ENCODE results near the gene HYAL1.

HYAL1 gene

DNA sequence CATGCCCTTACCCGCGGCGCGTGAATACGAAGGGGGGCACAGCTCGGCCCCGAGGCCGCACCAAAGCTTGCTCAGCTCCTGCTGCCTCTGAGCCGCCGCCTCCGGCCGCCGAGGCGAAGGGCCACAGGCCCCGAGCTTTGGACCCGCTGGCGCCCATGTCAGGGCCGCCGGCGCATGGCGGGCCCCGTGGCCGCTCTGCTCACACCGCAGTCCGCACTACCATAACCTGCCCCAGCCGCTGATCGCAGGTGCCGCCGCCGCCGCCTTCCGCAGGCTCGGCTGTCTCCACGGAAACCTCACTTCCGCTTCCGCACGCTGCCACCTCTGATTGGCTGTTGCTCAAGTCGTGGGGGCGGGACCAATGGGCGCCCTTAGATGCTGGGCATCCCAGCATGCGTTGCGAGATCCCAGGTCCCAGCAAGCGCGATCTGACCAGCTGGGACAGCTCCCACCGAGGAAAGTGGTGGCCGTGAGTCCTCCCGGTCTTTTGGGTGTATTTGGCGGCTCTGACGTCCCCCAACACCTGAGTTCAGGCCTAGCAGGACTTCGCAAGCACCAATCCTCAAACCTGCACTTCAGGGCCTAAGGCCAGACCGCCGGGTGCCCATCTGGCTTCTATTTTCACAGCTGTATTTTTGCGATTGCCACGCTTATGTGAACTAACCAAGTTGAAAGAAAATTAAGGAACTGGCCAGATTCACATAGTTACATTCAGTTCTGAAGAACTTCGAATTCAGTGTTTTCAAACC, 24.7 kb upstream of the HYAL1 start, which contains the start of gene TUSC2:
TUSC2 (minus strand) TSS at position 281 of the 749 bp plus-strand sequence; CDS start at position 157, 124 bp downstream.
- peak; percentile 93 for ATAC-seq
- TF ChIP-seq TCF4 (CRISPR knock-in tag; IDR thresholded peaks at IDR 0.05; ENCODE audit: borderline replicate concordance), result 0 out of 2 replicates have a peak, but pooled peaks have one; percentile 38
- TF ChIP-seq, protein P1, sequence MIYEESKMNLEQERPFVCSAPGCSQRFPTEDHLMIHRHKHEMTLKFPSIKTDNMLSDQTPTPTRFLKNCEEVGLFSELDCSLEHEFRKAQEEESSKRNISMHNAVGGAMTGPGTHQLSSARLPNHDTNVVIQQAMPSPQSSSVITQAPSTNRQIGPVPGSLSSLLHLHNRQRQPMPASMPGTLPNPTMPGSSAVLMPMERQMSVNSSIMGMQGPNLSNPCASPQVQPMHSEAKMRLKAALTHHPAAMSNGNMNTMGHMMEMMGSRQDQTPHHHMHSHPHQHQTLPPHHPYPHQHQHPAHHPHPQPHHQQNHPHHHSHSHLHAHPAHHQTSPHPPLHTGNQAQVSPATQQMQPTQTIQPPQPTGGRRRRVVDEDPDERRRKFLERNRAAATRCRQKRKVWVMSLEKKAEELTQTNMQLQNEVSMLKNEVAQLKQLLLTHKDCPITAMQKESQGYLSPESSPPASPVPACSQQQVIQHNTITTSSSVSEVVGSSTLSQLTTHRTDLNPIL (CRISPR knock-in tag; IDR thresholded peaks at IDR 0.05; ENCODE audit: low read depth), result no peak

GRCh38 chr3:50327129-50327528, 23.8 kb upstream of the HYAL1 start:
- TF ChIP-seq, protein P2, sequence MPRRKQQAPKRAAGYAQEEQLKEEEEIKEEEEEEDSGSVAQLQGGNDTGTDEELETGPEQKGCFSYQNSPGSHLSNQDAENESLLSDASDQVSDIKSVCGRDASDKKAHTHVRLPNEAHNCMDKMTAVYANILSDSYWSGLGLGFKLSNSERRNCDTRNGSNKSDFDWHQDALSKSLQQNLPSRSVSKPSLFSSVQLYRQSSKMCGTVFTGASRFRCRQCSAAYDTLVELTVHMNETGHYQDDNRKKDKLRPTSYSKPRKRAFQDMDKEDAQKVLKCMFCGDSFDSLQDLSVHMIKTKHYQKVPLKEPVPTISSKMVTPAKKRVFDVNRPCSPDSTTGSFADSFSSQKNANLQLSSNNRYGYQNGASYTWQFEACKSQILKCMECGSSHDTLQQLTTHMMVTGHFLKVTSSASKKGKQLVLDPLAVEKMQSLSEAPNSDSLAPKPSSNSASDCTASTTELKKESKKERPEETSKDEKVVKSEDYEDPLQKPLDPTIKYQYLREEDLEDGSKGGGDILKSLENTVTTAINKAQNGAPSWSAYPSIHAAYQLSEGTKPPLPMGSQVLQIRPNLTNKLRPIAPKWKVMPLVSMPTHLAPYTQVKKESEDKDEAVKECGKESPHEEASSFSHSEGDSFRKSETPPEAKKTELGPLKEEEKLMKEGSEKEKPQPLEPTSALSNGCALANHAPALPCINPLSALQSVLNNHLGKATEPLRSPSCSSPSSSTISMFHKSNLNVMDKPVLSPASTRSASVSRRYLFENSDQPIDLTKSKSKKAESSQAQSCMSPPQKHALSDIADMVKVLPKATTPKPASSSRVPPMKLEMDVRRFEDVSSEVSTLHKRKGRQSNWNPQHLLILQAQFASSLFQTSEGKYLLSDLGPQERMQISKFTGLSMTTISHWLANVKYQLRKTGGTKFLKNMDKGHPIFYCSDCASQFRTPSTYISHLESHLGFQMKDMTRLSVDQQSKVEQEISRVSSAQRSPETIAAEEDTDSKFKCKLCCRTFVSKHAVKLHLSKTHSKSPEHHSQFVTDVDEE (CRISPR knock-in tag; IDR thresholded peaks at IDR 0.05), result no peak

DNA sequence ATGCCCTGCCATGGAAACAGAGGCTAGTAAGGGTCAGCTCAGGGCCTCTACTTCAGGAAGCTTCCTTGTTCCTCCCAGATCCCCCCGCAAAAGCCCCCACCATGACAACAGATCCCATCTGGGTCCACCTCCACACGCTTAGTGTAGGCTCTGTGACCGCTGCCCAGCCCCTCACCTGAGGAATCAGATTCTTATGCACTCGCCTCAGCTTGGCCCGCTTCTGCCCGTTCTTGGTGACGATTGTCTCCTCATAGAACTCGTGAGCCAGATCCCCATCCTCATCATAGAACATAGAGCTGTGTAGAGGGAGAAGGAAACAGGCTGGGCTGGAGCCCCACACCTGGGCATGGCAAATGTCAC, 22.8 kb upstream of the HYAL1 start:
- ATAC-seq, result no peak
- no peak for TF ChIP-seq TOX (CRISPR knock-in tag; IDR thresholded peaks at IDR 0.05; ENCODE audit: borderline replicate concordance)

More at GRCh38 chr3:50327129-50327528, 23.8 kb upstream of the HYAL1 start:
- no peak for ATAC-seq

DNA sequence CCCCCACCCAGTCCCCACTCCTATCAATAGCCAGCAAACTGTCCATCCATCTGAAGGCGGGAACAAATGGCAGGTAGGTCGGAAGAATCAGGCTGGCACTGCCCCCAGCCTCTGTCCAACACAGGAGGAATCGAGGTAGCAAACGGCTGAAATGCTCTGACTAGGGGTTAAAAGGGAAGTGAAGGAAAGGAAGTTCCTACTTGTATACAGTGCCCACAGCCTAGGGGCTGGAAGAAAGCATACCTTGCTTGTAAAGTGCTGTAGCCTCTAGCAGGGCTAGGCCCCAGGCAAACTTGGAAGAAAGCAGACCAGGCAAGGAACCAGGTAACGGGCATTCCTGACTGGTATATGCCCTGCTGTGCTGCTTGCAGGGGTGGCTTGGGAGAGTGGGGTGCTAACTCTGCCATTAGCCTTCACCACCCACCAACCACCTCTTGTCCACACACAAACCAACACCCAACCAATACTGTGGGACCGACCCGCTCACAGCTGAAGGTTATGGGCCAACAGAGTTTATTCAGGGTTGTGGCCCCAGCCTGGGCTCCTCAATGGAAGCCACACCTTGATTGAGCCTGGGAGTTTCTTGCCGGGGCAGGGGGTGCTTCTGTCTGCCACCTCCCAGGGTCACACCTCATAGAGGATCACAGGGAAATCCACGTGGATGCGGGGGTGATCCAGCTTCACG, 22.3 kb upstream of the HYAL1 start:
- ATAC-seq, result no peak
- no peak for TF ChIP-seq OSR1 (CRISPR knock-in tag; IDR thresholded peaks at IDR 0.05)
- no peak for TF ChIP-seq TCF4 (CRISPR knock-in tag; IDR thresholded peaks at IDR 0.05; ENCODE audit: borderline replicate concordance)
- TF ChIP-seq, protein P1 (CRISPR knock-in tag; IDR thresholded peaks at IDR 0.05; ENCODE audit: low read depth), result no peak
- TF ChIP-seq ISL1 (CRISPR knock-in tag; IDR thresholded peaks at IDR 0.05), result no peak
- no peak for TF ChIP-seq ZNF8 (CRISPR knock-in tag; IDR thresholded peaks at IDR 0.05)
- TF ChIP-seq TOX (CRISPR knock-in tag; IDR thresholded peaks at IDR 0.05; ENCODE audit: borderline replicate concordance), result no peak
- no peak for TF ChIP-seq CSDC2 (CRISPR knock-in tag; IDR thresholded peaks at IDR 0.05)
- TF ChIP-seq GLIS3 (CRISPR knock-in tag; IDR thresholded peaks at IDR 0.05), result no peak
- TF ChIP-seq ZNF70 (CRISPR knock-in tag; IDR thresholded peaks at IDR 0.05), result no peak
- TF ChIP-seq, protein P3, sequence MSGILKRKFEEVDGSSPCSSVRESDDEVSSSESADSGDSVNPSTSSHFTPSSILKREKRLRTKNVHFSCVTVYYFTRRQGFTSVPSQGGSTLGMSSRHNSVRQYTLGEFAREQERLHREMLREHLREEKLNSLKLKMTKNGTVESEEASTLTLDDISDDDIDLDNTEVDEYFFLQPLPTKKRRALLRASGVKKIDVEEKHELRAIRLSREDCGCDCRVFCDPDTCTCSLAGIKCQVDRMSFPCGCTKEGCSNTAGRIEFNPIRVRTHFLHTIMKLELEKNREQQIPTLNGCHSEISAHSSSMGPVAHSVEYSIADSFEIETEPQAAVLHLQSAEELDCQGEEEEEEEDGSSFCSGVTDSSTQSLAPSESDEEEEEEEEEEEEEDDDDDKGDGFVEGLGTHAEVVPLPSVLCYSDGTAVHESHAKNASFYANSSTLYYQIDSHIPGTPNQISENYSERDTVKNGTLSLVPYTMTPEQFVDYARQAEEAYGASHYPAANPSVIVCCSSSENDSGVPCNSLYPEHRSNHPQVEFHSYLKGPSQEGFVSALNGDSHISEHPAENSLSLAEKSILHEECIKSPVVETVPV (CRISPR knock-in tag; IDR thresholded peaks at IDR 0.05), result no peak
- TF ChIP-seq ARNTL (CRISPR knock-in tag; IDR thresholded peaks at IDR 0.05; ENCODE audit: borderline replicate concordance, low read depth), result no peak
- TF ChIP-seq BACH2 (CRISPR knock-in tag; IDR thresholded peaks at IDR 0.05; ENCODE audit: borderline replicate concordance), result no peak
- TF ChIP-seq ZFP3 (CRISPR knock-in tag; IDR thresholded peaks at IDR 0.05), result no peak

GRCh38 chr3:50325113-50325480, 21.7 kb upstream of the HYAL1 start:
- no peak for ATAC-seq
- TF ChIP-seq ZNF565 (CRISPR knock-in tag; conservative IDR thresholded peaks at IDR 0.05; ENCODE audit: low read depth) (no peak), ZC3H10 (CRISPR knock-in tag; IDR thresholded peaks at IDR 0.05) (no peak), ZFP30 (CRISPR knock-in tag; IDR thresholded peaks at IDR 0.05) (no peak), ARNTL (CRISPR knock-in tag; IDR thresholded peaks at IDR 0.05; ENCODE audit: borderline replicate concordance, low read depth) (no peak), SNAI2 (CRISPR knock-in tag; IDR thresholded peaks at IDR 0.05) (no peak), ISL1 (CRISPR knock-in tag; IDR thresholded peaks at IDR 0.05) (no peak), CSDC2 (CRISPR knock-in tag; IDR thresholded peaks at IDR 0.05) (no peak), RARB (CRISPR knock-in tag; IDR thresholded peaks at IDR 0.05) (no peak), ZFP3 (CRISPR knock-in tag; IDR thresholded peaks at IDR 0.05) (no peak), TOX (CRISPR knock-in tag; IDR thresholded peaks at IDR 0.05; ENCODE audit: borderline replicate concordance) (no peak), BACH2 (CRISPR knock-in tag; IDR thresholded peaks at IDR 0.05; ENCODE audit: borderline replicate concordance) (no peak), TCF4 (CRISPR knock-in tag; IDR thresholded peaks at IDR 0.05; ENCODE audit: borderline replicate concordance) (no peak), ZNF8 (CRISPR knock-in tag; IDR thresholded peaks at IDR 0.05) (no peak)
- TF ChIP-seq, protein P4, sequence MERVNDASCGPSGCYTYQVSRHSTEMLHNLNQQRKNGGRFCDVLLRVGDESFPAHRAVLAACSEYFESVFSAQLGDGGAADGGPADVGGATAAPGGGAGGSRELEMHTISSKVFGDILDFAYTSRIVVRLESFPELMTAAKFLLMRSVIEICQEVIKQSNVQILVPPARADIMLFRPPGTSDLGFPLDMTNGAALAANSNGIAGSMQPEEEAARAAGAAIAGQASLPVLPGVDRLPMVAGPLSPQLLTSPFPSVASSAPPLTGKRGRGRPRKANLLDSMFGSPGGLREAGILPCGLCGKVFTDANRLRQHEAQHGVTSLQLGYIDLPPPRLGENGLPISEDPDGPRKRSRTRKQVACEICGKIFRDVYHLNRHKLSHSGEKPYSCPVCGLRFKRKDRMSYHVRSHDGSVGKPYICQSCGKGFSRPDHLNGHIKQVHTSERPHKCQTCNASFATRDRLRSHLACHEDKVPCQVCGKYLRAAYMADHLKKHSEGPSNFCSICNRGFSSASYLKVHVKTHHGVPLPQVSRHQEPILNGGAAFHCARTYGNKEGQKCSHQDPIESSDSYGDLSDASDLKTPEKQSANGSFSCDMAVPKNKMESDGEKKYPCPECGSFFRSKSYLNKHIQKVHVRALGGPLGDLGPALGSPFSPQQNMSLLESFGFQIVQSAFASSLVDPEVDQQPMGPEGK (CRISPR knock-in tag; IDR thresholded peaks at IDR 0.05; ENCODE audit: borderline replicate concordance), result no peak
- TF ChIP-seq, protein P1 (CRISPR knock-in tag; IDR thresholded peaks at IDR 0.05; ENCODE audit: low read depth), result no peak
- TF ChIP-seq, protein P3 (CRISPR knock-in tag; IDR thresholded peaks at IDR 0.05), result no peak
